GM19455 (cell line): ENCODE data around the gene SENP1.

Source experiments
- ATAC-seq: cut with Tn5 transposase; IDR thresholded peaks from one replicate; pipeline ENCODE4 v1.9.1; 2021; ENCODE audit not compliant: unreplicated experiment

The SENP1 gene

DNA sequence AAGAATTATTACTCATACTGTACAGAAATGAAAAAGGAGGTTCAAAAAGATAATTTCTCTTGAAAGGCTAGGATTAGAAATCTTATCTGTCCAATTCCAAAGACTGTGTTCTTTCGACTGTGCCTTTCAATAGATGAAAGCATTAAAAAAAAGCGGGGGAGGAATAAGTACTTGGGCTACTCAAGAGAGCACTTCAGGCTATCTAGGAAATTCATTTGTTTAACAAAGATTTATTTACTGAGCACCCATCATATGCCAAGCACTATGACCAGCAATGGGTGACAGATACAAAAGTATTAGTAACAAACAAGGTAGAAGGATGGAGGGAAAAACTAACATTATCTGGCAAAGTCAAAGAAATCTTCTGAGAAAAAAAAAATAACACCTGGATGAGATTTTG, 37.4 kb downstream of the SENP1 start:
- ATAC-seq = no peak

GRCh38 chr12:48067250-48067938, 38.5 kb downstream of the SENP1 start:
- no peak for ATAC-seq

GRCh38 chr12:48065041-48065440, 40.8 kb downstream of the SENP1 start:
- ATAC-seq = no peak

DNA sequence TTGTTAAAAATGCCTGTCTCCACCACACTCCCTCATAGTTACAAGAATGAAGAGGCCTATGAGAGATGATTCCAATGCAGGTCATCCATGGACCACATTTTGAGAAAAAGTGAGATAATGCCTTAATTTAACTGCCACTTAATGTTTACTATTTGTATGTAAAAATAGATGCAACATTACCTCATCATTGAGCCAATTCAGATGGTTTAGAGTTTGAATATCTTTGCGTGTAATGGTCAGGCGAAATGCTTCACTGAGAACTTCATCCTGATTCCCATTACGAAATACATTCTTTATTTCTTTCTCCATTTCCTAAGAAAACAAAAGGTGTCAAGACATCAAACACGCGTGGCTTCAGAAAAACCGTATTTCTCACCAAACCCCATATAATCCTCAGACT, 42.3 kb downstream of the SENP1 start:
- no peak for ATAC-seq

DNA sequence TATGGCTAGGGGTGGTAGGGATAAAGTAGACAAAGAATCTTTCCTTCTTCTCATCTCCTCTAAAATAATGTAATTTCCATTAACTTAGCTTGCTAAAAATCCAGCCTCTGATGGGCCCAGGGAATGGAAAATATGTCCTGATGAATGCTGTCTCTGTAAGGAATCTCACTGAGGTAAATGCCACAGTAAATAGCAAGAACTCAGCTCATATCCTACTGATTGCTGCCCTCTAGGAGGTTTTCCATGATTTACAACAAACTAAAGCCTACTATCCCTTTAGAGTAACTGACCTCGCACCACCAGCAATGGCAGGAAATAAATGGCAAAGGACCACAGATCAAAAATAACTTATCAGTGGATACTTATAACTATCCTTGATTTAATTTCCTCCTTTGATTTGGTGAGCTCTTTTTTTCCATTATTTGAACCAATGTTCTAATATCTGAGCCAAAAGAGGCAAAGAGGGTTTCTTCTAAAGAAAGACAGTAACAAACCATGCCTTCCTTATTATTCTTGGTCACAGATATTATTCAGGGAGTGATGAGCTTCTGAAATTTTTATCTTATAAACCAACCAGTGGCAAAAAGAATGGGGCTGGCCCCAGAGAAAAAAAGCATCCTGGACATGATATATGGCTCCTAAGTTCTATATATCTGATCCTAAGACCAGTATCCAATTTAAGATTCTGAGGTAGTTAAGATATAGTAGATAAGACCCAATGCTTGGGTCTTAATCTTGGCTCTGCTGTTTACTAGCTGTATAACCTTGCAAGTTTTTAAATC, 43.8 kb downstream of the SENP1 start:
- no peak for ATAC-seq

DNA sequence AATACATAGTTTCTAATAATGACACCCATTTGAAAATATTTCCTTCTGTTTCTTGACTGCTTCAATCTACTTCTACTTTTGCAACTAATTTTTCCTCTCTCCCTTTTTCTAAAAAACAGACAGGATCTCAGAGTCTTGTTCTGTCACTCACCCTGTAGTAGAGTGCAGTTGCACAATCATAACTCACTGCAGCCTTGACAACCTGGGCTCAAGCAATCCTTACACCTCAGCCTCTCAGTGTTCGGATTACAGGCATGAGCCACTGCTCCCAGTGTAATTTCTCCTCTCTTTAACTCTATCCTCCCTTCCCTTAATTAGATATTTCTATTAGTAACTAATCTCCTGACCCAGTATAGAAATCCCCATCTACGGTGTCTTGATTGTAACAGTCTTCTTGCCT, 45.4 kb downstream of the SENP1 start:
- ATAC-seq = no peak

DNA sequence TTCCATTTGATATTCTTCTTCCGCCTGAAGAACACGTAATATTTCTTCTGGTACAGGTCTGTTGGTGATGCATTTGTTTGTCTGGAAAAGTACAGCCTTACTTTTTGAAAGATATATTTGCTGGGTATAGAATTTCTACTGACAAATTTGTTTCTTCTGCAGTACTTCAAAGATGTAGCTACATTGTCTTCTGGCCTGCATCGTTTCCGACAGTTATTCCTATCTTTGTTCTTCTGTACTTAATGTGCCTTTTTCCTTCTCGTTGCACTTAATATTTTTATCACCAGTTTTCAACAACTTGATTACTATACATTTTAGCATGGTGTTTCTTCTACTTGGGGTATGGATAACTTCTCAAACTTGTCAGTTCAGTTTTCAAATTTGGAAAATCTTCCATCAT, 47.1 kb downstream of the SENP1 start:
- no peak for ATAC-seq

DNA sequence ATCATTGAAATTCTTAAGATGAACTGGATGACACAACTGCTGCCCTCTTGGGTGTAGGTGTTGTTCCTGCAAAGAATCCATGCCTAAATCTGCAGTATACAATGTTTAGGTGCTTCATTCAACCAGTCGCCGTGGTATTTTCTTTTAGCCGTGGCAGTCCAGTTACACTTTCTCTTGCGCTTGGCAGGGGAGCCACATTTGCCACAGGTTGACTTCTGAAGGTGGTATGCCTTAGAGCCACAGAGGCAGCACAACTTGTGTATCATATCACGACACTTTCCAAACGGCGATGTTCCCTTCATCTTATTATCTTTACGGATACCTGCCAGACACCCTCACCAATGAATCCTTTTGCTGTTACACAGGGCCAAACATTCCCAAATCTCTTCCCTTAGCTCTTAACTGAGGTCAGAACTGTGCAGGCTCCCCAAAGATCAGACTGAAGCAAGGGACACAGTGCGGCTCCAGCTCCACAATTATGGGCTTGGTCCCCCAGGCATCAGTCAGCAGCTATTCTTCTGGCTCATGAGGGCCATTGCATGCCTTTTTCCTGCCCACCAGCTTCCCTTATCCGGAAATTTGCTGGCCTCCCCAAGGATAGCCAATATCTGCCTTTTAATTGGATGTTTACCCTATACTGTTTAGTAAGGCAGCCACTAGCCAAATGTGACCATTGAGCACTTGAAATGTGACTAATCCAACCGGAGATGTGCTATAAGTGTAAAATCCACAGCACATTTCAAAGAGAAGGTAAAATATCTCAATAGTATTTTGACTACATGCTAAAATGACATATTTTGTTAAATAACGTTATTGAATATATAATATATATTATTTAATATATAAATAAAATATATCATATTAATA, 50.7 kb downstream of the SENP1 start:
- no peak for ATAC-seq

DNA sequence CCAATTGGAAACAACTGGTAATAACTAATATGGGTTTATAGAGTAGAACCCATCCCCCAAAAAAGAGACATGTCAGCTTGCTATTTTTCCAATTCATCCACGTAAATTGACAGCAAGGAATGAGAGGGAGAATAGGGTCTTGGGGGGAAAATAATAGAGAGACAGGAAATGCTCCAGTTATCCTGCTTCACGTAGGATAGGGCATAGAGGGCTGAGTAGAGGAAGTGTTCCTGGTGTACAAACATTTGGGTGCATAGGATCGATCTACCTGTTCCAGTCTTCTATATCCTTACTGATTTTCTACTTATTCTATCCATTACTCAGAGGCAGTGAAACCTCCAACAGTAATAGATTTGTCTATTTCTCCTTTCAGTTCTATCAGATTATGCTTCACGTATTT, 52.0 kb downstream of the SENP1 start:
- no peak for ATAC-seq

DNA sequence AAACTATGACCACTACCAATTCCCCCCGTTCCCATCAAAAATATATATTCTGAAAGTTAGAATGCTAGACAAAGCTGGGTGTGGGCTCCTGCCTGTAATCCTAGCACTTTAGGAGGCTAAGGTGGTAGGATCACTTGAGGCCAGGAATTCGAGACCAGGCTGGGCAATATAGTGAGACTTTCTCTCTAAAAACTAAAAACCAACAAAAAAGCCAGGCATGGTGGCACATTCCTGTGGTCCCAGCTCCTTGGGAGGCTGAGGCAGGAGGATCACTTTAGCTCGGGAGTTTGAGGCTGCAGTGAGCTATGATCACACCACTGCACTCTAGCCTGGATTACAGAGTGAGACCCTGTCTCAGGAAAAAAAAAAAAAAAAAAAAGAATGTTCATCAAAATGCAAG, 52.8 kb downstream of the SENP1 start:
- ATAC-seq = no peak

GRCh38 chr12:48051681-48052080, 54.2 kb downstream of the SENP1 start:
- ATAC-seq = no peak

DNA sequence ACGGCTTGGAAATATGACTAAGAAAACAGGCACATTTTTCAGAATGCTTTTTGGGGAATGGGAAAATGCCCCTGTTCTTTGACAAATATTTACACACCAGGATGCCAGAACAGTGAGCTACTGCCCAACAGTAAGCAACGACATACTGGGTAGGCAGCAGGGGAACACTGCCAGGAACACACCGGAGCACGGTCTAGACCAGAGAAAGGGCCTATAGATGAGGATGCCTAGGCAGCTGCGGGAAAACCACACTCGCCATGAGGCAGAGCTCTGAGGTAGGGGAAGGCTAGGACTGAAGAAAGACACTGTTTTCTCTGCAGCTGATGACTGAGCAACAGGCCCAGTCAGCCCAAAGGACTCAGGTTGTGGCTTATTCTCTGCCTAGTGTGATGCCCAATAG, 55.7 kb downstream of the SENP1 start:
- no peak for ATAC-seq

DNA sequence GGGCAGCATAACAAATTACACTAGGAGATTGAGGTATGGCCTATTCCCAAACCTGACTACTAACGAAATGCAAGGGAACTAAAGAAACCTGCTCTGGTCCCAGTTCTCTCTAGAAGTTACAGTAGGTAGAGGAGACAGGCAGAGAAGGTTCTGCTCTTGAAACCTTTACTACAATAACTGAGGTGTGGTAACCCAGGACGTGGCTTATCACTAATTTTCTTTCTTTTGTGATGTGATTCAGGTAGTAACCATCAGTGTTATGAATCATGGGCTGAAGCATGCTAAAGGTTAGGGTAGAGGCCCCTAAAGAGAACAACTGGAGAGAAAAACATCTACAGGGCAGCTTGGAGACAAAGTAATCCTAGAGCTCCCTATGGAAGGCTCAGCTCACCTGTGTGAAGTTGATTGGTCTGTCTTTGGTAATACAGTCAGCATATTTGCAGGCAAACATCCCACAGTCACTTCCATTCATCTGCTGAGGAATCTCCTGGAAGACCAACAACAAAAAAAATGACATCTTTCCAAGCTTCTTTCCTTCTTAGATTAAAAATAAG, 59.8 kb downstream of the SENP1 start:
- ATAC-seq = no peak

DNA sequence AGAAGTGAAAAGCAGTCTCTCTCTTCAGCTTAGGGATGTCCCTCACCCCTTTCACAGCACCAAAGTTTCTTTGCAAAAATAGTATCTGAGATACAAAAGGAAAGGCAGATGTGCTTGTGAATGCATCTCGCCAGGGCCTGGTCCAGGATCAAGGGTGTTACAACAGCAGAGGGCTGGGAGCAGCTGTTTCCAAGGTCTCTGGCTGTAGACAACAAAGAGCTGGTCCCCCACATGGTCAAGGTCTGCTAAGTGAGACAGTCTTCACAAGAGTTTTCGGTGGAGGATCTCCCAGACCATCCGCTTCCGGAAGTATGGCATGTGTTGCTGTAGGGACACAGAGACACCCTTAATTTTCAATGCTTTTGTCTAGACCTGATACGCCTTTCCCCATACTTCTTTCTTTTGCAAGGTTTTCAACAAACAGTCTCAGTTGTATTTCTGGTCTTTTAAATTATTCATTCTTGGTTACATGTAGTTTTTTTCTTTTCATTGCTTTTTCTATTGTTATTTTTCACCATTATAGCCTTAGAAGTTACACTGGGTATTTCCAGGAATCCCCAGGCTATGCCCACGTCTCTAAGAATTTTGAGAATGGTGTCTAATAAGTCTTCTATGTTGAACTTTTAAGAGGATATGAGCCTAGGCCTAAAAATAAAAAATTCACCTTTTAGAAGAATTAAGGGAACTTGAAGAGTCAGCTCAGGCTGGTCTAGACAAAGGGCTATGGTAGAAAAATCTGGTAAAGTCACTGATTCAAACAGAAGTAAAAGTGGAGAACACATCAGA, 60.6 kb downstream of the SENP1 start:
- no peak for ATAC-seq

DNA sequence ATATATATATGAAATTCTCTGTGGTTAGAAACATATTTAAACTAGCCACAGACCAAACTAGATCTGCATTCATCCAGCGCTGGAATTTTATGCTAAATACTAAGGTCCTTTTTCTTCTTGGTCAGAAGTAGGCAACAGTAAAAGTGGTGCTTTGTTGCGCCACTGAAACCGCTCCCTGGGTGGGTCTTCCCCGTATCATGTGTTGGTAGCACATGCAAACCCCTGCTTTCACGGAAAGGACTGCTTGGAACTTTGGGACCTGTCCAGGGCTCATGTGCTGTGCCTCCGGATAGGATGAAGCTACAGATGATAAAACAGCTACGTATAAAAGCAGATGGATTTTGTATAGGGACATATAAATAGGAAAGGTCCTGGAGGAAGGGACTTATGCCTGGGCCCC, 61.5 kb downstream of the SENP1 start:
- no peak for ATAC-seq

GRCh38 chr12:48043771-48044170, 62.1 kb downstream of the SENP1 start:
- no peak for ATAC-seq

- ATAC-seq = no peak
Observed at GRCh38 chr12:48041591-48042423, 64.1 kb downstream of the SENP1 start.

DNA sequence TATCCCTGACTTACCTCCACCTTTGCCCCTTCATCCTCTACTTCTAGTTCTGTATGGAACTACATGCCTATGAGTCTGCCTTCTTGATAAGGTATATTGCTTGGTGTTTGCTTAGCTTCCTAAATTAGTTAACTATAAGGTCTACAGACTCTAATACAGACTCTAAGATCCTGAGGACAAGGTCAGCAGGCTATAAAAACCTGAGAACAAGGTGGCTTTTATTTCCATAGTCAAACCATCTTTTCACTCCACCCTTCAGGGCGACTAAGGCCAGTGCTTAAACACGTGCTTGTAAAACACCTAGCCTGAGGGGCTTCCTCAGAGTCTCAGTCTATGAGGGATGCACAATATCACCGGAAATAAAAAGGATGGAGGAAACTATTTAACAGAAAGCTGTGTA, 65.5 kb downstream of the SENP1 start:
- no peak for ATAC-seq

DNA sequence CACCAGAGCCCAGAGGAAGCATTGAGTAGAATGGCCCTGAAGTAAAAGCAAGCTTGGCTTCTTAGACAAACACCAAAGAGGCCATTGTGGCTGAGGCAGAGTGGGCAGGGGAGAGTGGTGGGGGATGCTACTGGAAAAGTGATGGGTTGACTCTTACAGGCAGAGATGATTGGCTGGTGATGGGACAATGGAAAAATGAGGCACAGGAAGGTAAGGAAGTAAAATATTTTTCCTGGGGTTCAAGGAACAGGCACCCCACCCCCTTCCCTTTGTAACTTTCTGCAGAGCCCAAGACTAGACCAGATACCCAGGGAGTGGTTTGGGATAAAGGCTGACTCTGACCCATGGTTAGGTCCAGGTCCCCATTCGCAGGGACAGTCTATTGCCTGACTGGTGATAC, 66.7 kb downstream of the SENP1 start:
- no peak for ATAC-seq

GRCh38 chr12:48038085-48038484, 67.8 kb downstream of the SENP1 start:
- ATAC-seq = no peak
